ENCODE data around the gene LRRC27. TPM values are rescaled to one million over a fixed set of nuclear protein-coding genes. Genes with fewer than 3 reads are reported as not detected.

The LRRC27 gene
- polyA plus RNA-seq, 1 experiment: 10.5 TPM

DNA sequence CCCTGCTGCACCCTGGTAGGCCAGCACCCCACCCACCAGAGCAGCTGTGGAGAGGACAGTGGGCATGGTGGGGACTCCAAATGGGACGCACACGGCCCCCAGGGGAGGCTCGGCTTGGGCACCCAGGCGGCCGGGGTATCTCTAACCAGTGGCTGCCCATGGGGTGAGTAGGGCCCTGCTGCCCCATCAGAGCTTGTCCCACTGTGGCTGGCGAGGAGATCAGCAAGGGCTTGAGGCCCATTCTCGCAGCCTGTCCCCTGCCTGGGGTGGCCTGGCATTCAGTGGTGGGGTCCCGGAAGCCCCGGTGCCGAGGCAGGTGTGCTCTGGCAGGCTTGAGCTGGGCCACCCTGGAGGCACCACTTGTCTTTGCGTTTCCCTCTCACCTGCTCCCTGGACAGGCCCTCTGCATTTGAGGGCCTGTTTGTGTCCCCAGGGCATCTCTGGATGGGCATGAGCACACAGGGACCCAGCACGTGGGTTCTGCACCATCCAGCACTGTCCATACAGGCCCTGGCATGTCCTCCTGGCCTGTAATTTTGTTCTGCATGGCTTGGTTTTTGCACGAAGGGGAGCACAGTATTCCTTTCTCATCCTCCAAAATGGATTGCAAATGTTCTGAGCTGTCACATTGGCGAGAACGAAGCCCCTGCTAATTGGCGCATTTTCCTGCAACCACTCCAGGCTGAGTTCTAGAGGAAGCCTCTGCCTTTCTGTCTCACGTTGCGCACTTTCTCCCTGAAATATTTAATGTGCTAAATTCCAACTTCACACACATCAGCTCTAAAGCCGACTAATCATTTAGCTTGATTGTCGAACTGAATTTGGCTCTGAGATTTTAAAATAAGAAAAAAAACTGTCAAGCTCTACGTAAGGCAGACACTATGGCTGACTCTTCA lies 92.2 kb downstream of the LRRC27 start:
- TF ChIP-seq, protein P1, sequence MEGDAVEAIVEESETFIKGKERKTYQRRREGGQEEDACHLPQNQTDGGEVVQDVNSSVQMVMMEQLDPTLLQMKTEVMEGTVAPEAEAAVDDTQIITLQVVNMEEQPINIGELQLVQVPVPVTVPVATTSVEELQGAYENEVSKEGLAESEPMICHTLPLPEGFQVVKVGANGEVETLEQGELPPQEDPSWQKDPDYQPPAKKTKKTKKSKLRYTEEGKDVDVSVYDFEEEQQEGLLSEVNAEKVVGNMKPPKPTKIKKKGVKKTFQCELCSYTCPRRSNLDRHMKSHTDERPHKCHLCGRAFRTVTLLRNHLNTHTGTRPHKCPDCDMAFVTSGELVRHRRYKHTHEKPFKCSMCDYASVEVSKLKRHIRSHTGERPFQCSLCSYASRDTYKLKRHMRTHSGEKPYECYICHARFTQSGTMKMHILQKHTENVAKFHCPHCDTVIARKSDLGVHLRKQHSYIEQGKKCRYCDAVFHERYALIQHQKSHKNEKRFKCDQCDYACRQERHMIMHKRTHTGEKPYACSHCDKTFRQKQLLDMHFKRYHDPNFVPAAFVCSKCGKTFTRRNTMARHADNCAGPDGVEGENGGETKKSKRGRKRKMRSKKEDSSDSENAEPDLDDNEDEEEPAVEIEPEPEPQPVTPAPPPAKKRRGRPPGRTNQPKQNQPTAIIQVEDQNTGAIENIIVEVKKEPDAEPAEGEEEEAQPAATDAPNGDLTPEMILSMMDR (IDR thresholded peaks at IDR 0.05; ENCODE audit: insufficient read depth, low read depth, low read length): no peak
- no peak for DNase-seq (ENCODE audit: low read depth)
- Histone ChIP-seq H3K27me3 (ENCODE audit: control insufficient read depth, insufficient read depth, low read length) (no peaks in the 10 kb centered on the region), H3K4me3 (ENCODE audit: low read depth, low read length) (no peak overlapping the region), H3K36me3 (ENCODE audit: control insufficient read depth, insufficient read depth, low read length) (no peaks in the 10 kb centered on the region)
- CTCF ChIA-PET: interaction anchor here (1.1 to 1.7 kb wide), 2 partner anchors 13 kb away, joined by 3 read pairs; no protein-coding TSS in a partner anchor
- POLR2A ChIA-PET: no interaction called here

GRCh38 chr10:132425029-132425756 lies 93.2 kb downstream of the LRRC27 start:
- no peak for DNase-seq (ENCODE audit: low read depth)
- Histone ChIP-seq H3K36me3 (ENCODE audit: control insufficient read depth, insufficient read depth, low read length) (no peaks in the 10 kb centered on the region), H3K4me3 (ENCODE audit: low read depth, low read length) (no peak overlapping the region), H3K27me3 (ENCODE audit: control insufficient read depth, insufficient read depth, low read length) (no peaks in the 10 kb centered on the region)
- POLR2A ChIA-PET: no interaction called here
- TF ChIP-seq, protein P1 (IDR thresholded peaks at IDR 0.05; ENCODE audit: insufficient read depth, low read depth, low read length): no peak
- CTCF ChIA-PET: interaction anchor here (1.1 to 1.7 kb wide), 2 partner anchors 12 to 14 kb away, joined by 3 read pairs; no protein-coding TSS in a partner anchor

GRCh38 chr10:132425757-132426155 lies 93.8 kb downstream of the LRRC27 start:
- no peak for DNase-seq (ENCODE audit: low read depth)
- Histone ChIP-seq H3K27me3 (ENCODE audit: control insufficient read depth, insufficient read depth, low read length) (no peaks in the 10 kb centered on the region), H3K36me3 (ENCODE audit: control insufficient read depth, insufficient read depth, low read length) (no peaks in the 10 kb centered on the region), H3K4me3 (ENCODE audit: low read depth, low read length) (no peak overlapping the region)
- ChIA-PET CTCF (no interaction called here), POLR2A (no interaction called here)
- TF ChIP-seq, protein P1 (IDR thresholded peaks at IDR 0.05; ENCODE audit: insufficient read depth, low read depth, low read length): no peak

DNA sequence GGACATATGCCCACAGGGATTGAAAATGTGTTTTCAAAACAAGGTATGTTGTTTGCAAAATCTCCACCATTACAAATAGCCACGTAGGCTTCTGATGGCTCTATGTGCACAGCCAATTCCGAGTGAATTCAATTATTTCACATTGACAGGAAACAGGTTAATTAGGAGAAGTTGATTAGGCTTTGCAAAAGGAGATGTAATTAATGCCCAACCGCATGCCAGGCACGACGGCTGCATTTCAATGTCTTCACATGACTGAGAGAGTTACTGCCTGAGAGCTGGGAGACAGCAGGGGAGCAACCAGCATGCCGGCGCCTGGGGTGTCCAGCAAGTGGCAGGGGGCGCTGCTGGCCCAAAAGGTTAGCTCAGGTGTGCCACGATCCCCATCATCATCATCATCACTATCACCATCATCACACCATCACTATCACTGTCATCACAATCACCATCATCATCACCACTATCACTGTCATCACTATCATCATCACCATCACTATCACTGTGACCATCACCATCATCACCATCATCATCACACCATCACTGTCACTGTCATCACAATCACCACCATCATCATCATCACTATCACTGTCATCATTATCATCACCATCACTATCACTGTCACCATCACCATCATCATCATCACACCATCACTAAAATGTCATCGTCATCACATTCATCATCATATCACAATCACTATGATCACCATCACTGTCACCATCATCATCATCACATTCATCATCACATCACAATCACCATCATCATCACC lies 95.2 kb downstream of the LRRC27 start:
- no peak overlapping the region for H3K4me3 ChIP-seq (ENCODE audit: low read depth, low read length)
- POLR2A ChIA-PET: no interaction called here
- TF ChIP-seq, protein P1 (IDR thresholded peaks at IDR 0.05; ENCODE audit: insufficient read depth, low read depth, low read length): no peak
- no peaks in the 10 kb centered on the region for H3K36me3 ChIP-seq (ENCODE audit: control insufficient read depth, insufficient read depth, low read length)
- no peaks in the 10 kb centered on the region for H3K27me3 ChIP-seq (ENCODE audit: control insufficient read depth, insufficient read depth, low read length)
- CTCF ChIA-PET: no interaction called here
- no peak for DNase-seq (ENCODE audit: low read depth)
